Endothelial cell of umbilical vein (primary cell): Measurements from ENCODE around the gene NMNAT1. TPM values are rescaled to one million over a fixed set of nuclear protein-coding genes. Genes with fewer than 3 reads are reported as not detected.

Experiments used
- BruUV-seq: library from RNA; stranded (reverse); fragments of 400-500 nt; replicated peaks from 2 replicates; lab custom pipeline; 2021; lab: Mats Ljungman, UMichigan
- CTCF ChIA-PET: fragments of 300-600, 350-600 bp; sonication (Branson Sonifier 250); formaldehyde crosslinking; loops from one replicate; lab custom pipeline; 2021; ENCODE audit warnings: antibody characterized with exemption, inconsistent platforms; lab: Charles Lee
- POLR2A ChIA-PET: fragments of 300-600, 350-600 bp; sonication (Branson Sonifier 250); formaldehyde crosslinking; loops from one replicate; lab custom pipeline; 2021; ENCODE audit warnings: antibody characterized with exemption, inconsistent platforms; lab: Charles Lee
- DNase-seq: peaks from one replicate; pipeline ENCODE4 v3.0.0-alpha.2; 2011; ENCODE audit warnings: low read depth, low spot score
- FAIRE-seq: peaks from 2 replicates; lab custom pipeline; 2011; peaks lifted over from hg19 to GRCh38; lab: Jason Lieb, UNC
- H2AFZ ChIP-seq: 2 replicates; pipeline ENCODE4 v1.6.0; 2012; ENCODE audit warnings: low read depth, low read length, control low read depth, inconsistent platforms
- H3K27ac ChIP-seq: 2 replicates; pipeline ENCODE4 v1.5.1; 2011; ENCODE audit warnings: low read depth, mild to moderate bottlenecking, control low read depth, low read length, moderate library complexity; ENCODE audit not compliant: insufficient read depth
- H3K27me3 ChIP-seq, 2 experiments: 2 replicates each; pipeline versions ENCODE4 v1.6.0 to v1.6.1; 2011; ENCODE audit warnings: low read length in 2 of 2, mixed read lengths in 1 of 2; ENCODE audit not compliant: control insufficient read depth in 2 of 2, insufficient read depth in 2 of 2
- H3K36me3 ChIP-seq, 2 experiments: 2 replicates in 1 of 2; 3 replicates in 1 of 2; pipeline ENCODE4 v1.5.1; 2011; ENCODE audit warnings: low read length in 2 of 2, mild to moderate bottlenecking in 1 of 2, moderate library complexity in 1 of 2; ENCODE audit not compliant: control insufficient read depth in 2 of 2, insufficient read depth in 2 of 2; ENCODE audit errors: extremely low read depth in 1 of 2
- H3K4me1 ChIP-seq: 3 replicates; pipeline ENCODE4 v1.5.1; 2011; ENCODE audit warnings: mild to moderate bottlenecking, low read length; ENCODE audit not compliant: control insufficient read depth, insufficient read depth; ENCODE audit errors: extremely low read depth
- H3K4me2 ChIP-seq: 2 replicates; pipeline ENCODE4 v1.6.1; 2011; ENCODE audit warnings: low read length, control low read depth, mixed read lengths; ENCODE audit not compliant: insufficient read depth
- H3K4me3 ChIP-seq, 3 experiments: fragments of 200-600 bp in 1 of 3; sonication (generic), shearing (Covaris generic) in 1 of 3; replicated peaks in 1 of 3; 2 replicates each; pipeline ENCODE4 v1.5.1; 2011 to 2016; ENCODE audit warnings: control low read depth in 3 of 3, low read length in 3 of 3, mild to moderate bottlenecking in 2 of 3, inconsistent platforms in 1 of 3, low read depth in 1 of 3, moderate library complexity in 1 of 3; ENCODE audit not compliant: insufficient read depth in 1 of 3
- H3K79me2 ChIP-seq: 2 replicates; pipeline ENCODE4 v1.6.0; 2012; ENCODE audit warnings: low read length, inconsistent platforms; ENCODE audit not compliant: control insufficient read depth, insufficient read depth
- H3K9ac ChIP-seq: replicated peaks from 2 replicates; pipeline ENCODE3; 2011; ENCODE audit warnings: low read length, control low read depth; ENCODE audit not compliant: insufficient read depth; ENCODE audit errors: extremely low read depth
- H3K9me1 ChIP-seq: replicated peaks from 3 replicates; pipeline ENCODE4 v1.6.0; 2011; ENCODE audit warnings: mild to moderate bottlenecking, low read length; ENCODE audit not compliant: control insufficient read depth, insufficient read depth; ENCODE audit errors: extremely low read depth
- H3K9me3 ChIP-seq: replicated peaks from 2 replicates; pipeline ENCODE4 v1.5.1; 2012; ENCODE audit warnings: low read length, inconsistent platforms; ENCODE audit not compliant: control insufficient read depth, insufficient read depth
- H4K20me1 ChIP-seq: replicated peaks from 2 replicates; pipeline ENCODE3; 2011; ENCODE audit warnings: mild to moderate bottlenecking, low read length; ENCODE audit not compliant: control insufficient read depth, insufficient read depth; ENCODE audit errors: extremely low read depth
- CTCF ChIP-seq, 2 donors: IDR thresholded peaks; 1 replicate in 1 of 2; 2 replicates in 1 of 2; pipeline ENCODE4 v1.5.1; 2011; ENCODE audit warnings: low read length in 2 of 2, mild to moderate bottlenecking in 2 of 2, moderate library complexity in 2 of 2, control low read depth in 1 of 2, inconsistent platforms in 1 of 2, low read depth in 1 of 2; ENCODE audit not compliant: insufficient read depth in 1 of 2; ENCODE audit errors: extremely low read depth in 1 of 2
- EZH2 ChIP-seq: IDR thresholded peaks from 2 replicates; pipeline ENCODE4 v1.6.1; 2012; ENCODE audit warnings: borderline replicate concordance, low read depth, mild to moderate bottlenecking, moderate library complexity, low read length, inconsistent platforms; ENCODE audit not compliant: severe bottlenecking
- FOS ChIP-seq: IDR thresholded peaks from 2 replicates; pipeline ENCODE4 v1.6.1; 2011; ENCODE audit warnings: mild to moderate bottlenecking, low read length, moderate library complexity, borderline replicate concordance; ENCODE audit not compliant: insufficient read depth
- GATA2 ChIP-seq: IDR thresholded peaks from 2 replicates; pipeline ENCODE4 v1.7.0; 2011; ENCODE audit warnings: low read depth, mild to moderate bottlenecking, moderate library complexity, mixed read lengths, low read length; ENCODE audit not compliant: insufficient read length, insufficient read depth
- JUN ChIP-seq: IDR thresholded peaks from 2 replicates; pipeline ENCODE4 v1.6.1; 2011; ENCODE audit warnings: borderline replicate concordance, low read depth; ENCODE audit not compliant: insufficient read length, insufficient read depth
- MAX ChIP-seq: IDR thresholded peaks from 2 replicates; pipeline ENCODE4 v1.6.1; 2011; ENCODE audit not compliant: insufficient read depth, insufficient read length
- MYC ChIP-seq: IDR thresholded peaks from one replicate; pipeline ENCODE4 v1.6.1; 2011; ENCODE audit warnings: mild to moderate bottlenecking, low read depth, low read length
- POLR2A ChIP-seq: IDR thresholded peaks from 2 replicates; pipeline ENCODE4 v1.6.1; 2012; ENCODE audit warnings: low read depth, mild to moderate bottlenecking, control low read depth, low read length
- POLR2AphosphoS5 ChIP-seq: IDR thresholded peaks from 2 replicates; pipeline ENCODE4 v1.6.1; 2012; ENCODE audit warnings: low read depth, mild to moderate bottlenecking, control low read depth, low read length, moderate library complexity; ENCODE audit not compliant: insufficient read depth
- dilution Hi-C: fragments of 300-500 bp; cut with MboI; formaldehyde crosslinking; loops from one replicate; pipeline ENCODE4 v1.15.0; 2019; ENCODE audit warnings: low sequenced_read_pairs; ENCODE audit not compliant: extremely low pct_ligation_motif_present
- intact Hi-C: fragments of 100-400 bp; cut with micrococcal nuclease; formaldehyde crosslinking; loops from one replicate; pipeline ENCODE4 v1.10.0; 2022
- polyA plus RNA-seq, 4 experiments: library from polyadenylated mRNA; depleted of rRNA in 3 of 4; stranded (reverse) in 3 of 4; unstranded in 1 of 4; fragments of >200 nt; gene quantifications; 2 replicates each; pipeline versions ENCODE4 v1.2.1 to v1.2.3, GENCODE V29; 2011 to 2012; ENCODE audit warnings: missing spikeins in 1 of 4
- total RNA-seq: library from RNA; stranded (reverse); gene quantifications from 2 replicates; pipeline ENCODE4 v1.2.3, GENCODE V29; 2021

Gene NMNAT1
- total and polyA plus RNA-seq, 2 donors (not counting 3 experiments of a cell fraction or from before 2014, with no cell fraction given): 4.8 to 9.8 TPM

- Histone ChIP-seq H4K20me1 (no peaks in the 10 kb centered on the region), H3K9me3 (no peaks in the 10 kb centered on the region), H3K4me1 (peaks cover 11% of the 10 kb centered on the region), H2AFZ (no peak overlapping the region), H3K4me2 (no peak overlapping the region), H3K9ac (no peak overlapping the region), H3K4me3 (no peak overlapping the region), H3K9me1 (no peaks in the 10 kb centered on the region), H3K79me2 (peaks cover 5% of the 10 kb centered on the region), H3K36me3 (no peaks in the 10 kb centered on the region), H3K27ac (no peak overlapping the region), H3K27me3 (no peaks in the 10 kb centered on the region)
- intact Hi-C loops (no loop called here), dilution Hi-C loops (no loop called here)
- DNase-seq (no peak), FAIRE-seq (no peak)
- TF ChIP-seq JUN: no peak
- no peak for TF ChIP-seq FOS
- no peak for TF ChIP-seq POLR2AphosphoS5
- TF ChIP-seq EZH2: no peak
- no peak for TF ChIP-seq MAX
- no peak for TF ChIP-seq GATA2
- TF ChIP-seq POLR2A: no peak
- TF ChIP-seq CTCF (IDR thresholded peaks at IDR 0.05; ENCODE audit: extremely low read depth in 1 of 2, insufficient read depth in 1 of 2, low read depth in 1 of 2, low read length in 2 of 2): no peak
- TF ChIP-seq MYC: no peak
- no TSS peak for BruUV-seq
- CTCF ChIA-PET: interaction anchor here (0.6 to 1.4 kb wide), 2 partner anchors 9 to 19 kb away, joined by 3 read pairs; no protein-coding TSS in a partner anchor
- POLR2A ChIA-PET: interaction anchor here (0.6 kb wide), 1 partner anchor 10 kb away, joined by 3 read pairs; no protein-coding TSS in a partner anchor
Observed at GRCh38 chr1:9907441-9907840, 35.8 kb upstream of the NMNAT1 start.
